Activated B cell treated with CpG ODN at 0.5 μM for 24 hours (primary cell): ENCODE measurements around the gene B4GALNT3. TPM values are rescaled to one million over a fixed set of nuclear protein-coding genes. Genes with fewer than 3 reads are reported as not detected.

Experiments
- ATAC-seq: fragments of 200-7000 bp; cut with Tn5 transposase; one replicate; pipeline ENCODE4 v1.10.0; 2021; ENCODE audit warnings: low read depth, mild to moderate bottlenecking, moderate library complexity
- CTCF ChIA-PET: fragments of 350-600 bp; sonication (Branson Sonifier 250); formaldehyde crosslinking; loops from one replicate; lab custom pipeline; 2021; ENCODE audit warnings: antibody characterized with exemption; lab: Charles Lee
- POLR2A ChIA-PET: fragments of 350-600 bp; sonication (Branson Sonifier 250); formaldehyde crosslinking; loops from one replicate; lab custom pipeline; 2021; ENCODE audit warnings: antibody characterized with exemption; lab: Charles Lee
- DNase-seq: peaks from one replicate; pipeline ENCODE4 v3.0.0; 2022
- H3K27ac Mint-ChIP-seq: one replicate; pipeline ENCODE4 v1.8.0; 2020; ENCODE audit warnings: mixed read lengths
- H3K27me3 Mint-ChIP-seq: one replicate; pipeline ENCODE4 v1.8.0; 2021; ENCODE audit warnings: mixed read lengths
- H3K36me3 Mint-ChIP-seq: one replicate; pipeline ENCODE4 v1.8.0; 2021; ENCODE audit warnings: low read depth, mixed read lengths
- H3K4me1 Mint-ChIP-seq: one replicate; pipeline ENCODE4 v1.8.0; 2021; ENCODE audit warnings: mixed read lengths
- H3K4me3 Mint-ChIP-seq: one replicate; pipeline ENCODE4 v1.8.0; 2020; ENCODE audit warnings: mild to moderate bottlenecking, mixed read lengths
- H3K9me3 Mint-ChIP-seq: one replicate; pipeline ENCODE4 v1.8.0; 2020; ENCODE audit warnings: mixed read lengths
- CTCF ChIP-seq: fragments of 200-600 bp; IDR thresholded peaks from one replicate; pipeline ENCODE4 v1.8.0; 2022; ENCODE audit warnings: antibody characterized with exemption, mild to moderate bottlenecking
- intact Hi-C: fragments of 100-400 bp; cut with micrococcal nuclease; formaldehyde crosslinking; loops from one replicate; pipeline ENCODE4 v1.15.1; 2024
- total RNA-seq: library from RNA; stranded (reverse); gene quantifications from 2 replicates; pipeline ENCODE4 v1.2.3, GENCODE V29; 2022

B4GALNT3 gene
- total RNA-seq, 1 donor from 2014 or later = not detected

DNA sequence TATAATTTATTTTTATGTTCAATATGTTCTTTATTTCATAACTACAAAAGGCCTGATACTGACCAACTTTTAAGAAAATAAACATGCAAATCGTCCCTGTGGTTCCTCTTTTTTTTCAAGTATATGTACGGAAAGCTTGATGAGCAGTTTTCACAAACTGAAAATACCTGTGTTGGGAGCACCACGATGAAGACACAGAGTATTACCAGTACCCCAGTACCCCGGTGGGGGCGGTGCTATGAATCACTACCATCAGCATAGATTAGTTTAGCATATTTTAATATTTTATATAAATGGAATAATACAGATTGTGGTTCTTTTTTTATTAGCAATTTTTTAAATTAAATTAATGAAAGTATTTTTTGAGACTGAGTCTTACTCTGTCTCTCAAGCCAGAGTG, 7.0 kb downstream of the B4GALNT3 start:
- H3K4me1 Mint-ChIP-seq = peaks cover 3% of the 10 kb centered on the region
- DNase-seq (no peak), ATAC-seq (no peak)
- no peak overlapping the region for H3K27ac Mint-ChIP-seq
- POLR2A ChIA-PET = no interaction called here
- no peaks in the 10 kb centered on the region for H3K36me3 Mint-ChIP-seq
- no peaks in the 10 kb centered on the region for H3K9me3 Mint-ChIP-seq
- TF ChIP-seq CTCF = no peak
- peaks cover 22% of the 10 kb centered on the region for H3K27me3 Mint-ChIP-seq
- H3K4me3 Mint-ChIP-seq = no peak overlapping the region
- CTCF ChIA-PET = no interaction called here
- intact Hi-C loops = no loop called here

DNA sequence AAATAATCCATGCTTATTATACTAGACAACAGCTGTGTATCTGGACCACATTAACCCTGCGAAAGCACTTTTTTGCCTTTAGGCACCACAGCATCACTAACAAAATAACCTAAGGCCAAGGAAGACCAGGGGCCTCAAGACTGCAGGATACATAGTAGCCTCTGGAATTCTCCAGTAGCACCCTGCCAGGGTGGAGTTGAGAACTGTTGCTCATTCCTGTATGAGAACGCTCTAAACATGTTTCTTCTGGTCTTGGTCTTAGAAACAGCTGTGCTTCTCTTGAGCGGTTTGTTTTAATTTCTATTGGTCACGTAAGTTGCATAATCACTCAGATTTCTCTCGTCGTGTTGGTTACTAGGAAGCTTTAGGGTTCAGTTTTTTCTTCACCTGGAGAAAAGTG, 7.9 kb downstream of the B4GALNT3 start:
- Mint-ChIP-seq H3K4me1 (peaks cover 3% of the 10 kb centered on the region), H3K27me3 (peaks cover 17% of the 10 kb centered on the region), H3K36me3 (no peaks in the 10 kb centered on the region), H3K9me3 (no peaks in the 10 kb centered on the region), H3K27ac (no peak overlapping the region), H3K4me3 (no peak overlapping the region)
- CTCF ChIA-PET = no interaction called here
- TF ChIP-seq CTCF = no peak
- POLR2A ChIA-PET = no interaction called here
- DNase-seq (no peak), ATAC-seq (no peak)
- intact Hi-C loops = no loop called here

- Mint-ChIP-seq H3K4me3 (no peak overlapping the region), H3K4me1 (peaks cover 3% of the 10 kb centered on the region), H3K36me3 (no peaks in the 10 kb centered on the region), H3K9me3 (no peaks in the 10 kb centered on the region), H3K27me3 (peaks cover 25% of the 10 kb centered on the region), H3K27ac (no peak overlapping the region)
- CTCF ChIA-PET = no interaction called here
- TF ChIP-seq CTCF = no peak
- DNase-seq (no peak), ATAC-seq (no peak)
- intact Hi-C loops = no loop called here
- POLR2A ChIA-PET = no interaction called here
Observed at GRCh38 chr12:468671-469389, 9.1 kb downstream of the B4GALNT3 start.

- Mint-ChIP-seq H3K27ac (no peak overlapping the region), H3K4me1 (peaks cover 3% of the 10 kb centered on the region), H3K9me3 (no peaks in the 10 kb centered on the region), H3K4me3 (no peak overlapping the region), H3K27me3 (peaks cover 26% of the 10 kb centered on the region), H3K36me3 (no peaks in the 10 kb centered on the region)
- no peak for DNase-seq
- no peak for TF ChIP-seq CTCF
- no peak for ATAC-seq
- ChIA-PET POLR2A (no interaction called here), CTCF (no interaction called here)
- intact Hi-C loops = no loop called here
Observed at GRCh38 chr12:470133-470532, 10.4 kb downstream of the B4GALNT3 start.

- no peak for TF ChIP-seq CTCF
- CTCF ChIA-PET = no interaction called here
- intact Hi-C loops = no loop called here
Observed at GRCh38 chr12:473198-473597, 13.5 kb downstream of the B4GALNT3 start.

More at GRCh38 chr12:473198-473597, 13.5 kb downstream of the B4GALNT3 start:
- H3K27ac Mint-ChIP-seq = no peak overlapping the region
- no peak overlapping the region for H3K4me3 Mint-ChIP-seq
- peaks cover 34% of the 10 kb centered on the region for H3K27me3 Mint-ChIP-seq
- DNase-seq (no peak), ATAC-seq (no peak)
- H3K36me3 Mint-ChIP-seq = no peaks in the 10 kb centered on the region
- POLR2A ChIA-PET = no interaction called here
- no peaks in the 10 kb centered on the region for H3K4me1 Mint-ChIP-seq
- no peaks in the 10 kb centered on the region for H3K9me3 Mint-ChIP-seq
